DND-41 (cell line): Measurements from ENCODE around the gene ACSS1.
A peak's percentile ranks its signal among the peaks of the same experiment; 100 is the strongest.

Experiments
- ATAC-seq: fragments of 200-7000 bp; cut with Tn5 transposase; 3 replicates; pipeline ENCODE4 v1.9.1; 2021; ENCODE audit warnings: low read depth; ENCODE audit not compliant: insufficient read depth
- DNase-seq: peaks from one replicate; pipeline ENCODE4 v3.0.0-alpha.2; 2020
- H2AFZ ChIP-seq: 2 replicates; pipeline ENCODE4 v1.6.0; 2012; ENCODE audit warnings: low read depth, low read length
- H3K27ac ChIP-seq: 2 replicates; pipeline ENCODE4 v1.5.1; 2012; ENCODE audit warnings: low read length, inconsistent platforms
- H3K27me3 ChIP-seq: fragments of 200-600 bp; sonication (generic); 2 replicates; pipeline ENCODE4 v1.6.0; 2012; ENCODE audit warnings: low read length, mild to moderate bottlenecking, inconsistent platforms; ENCODE audit not compliant: insufficient read depth, poor library complexity
- H3K36me3 ChIP-seq: 2 replicates; pipeline ENCODE4 v1.5.1; 2012; ENCODE audit warnings: low read length, inconsistent platforms; ENCODE audit not compliant: insufficient read depth
- H3K4me1 ChIP-seq: 2 replicates; pipeline ENCODE4 v1.5.1; 2012; ENCODE audit warnings: mild to moderate bottlenecking, low read length; ENCODE audit not compliant: insufficient read depth
- H3K4me2 ChIP-seq: 2 replicates; pipeline ENCODE4 v1.6.0; 2012; ENCODE audit warnings: mild to moderate bottlenecking, moderate library complexity, low read length, inconsistent platforms; ENCODE audit not compliant: insufficient read depth
- H3K4me3 ChIP-seq, 2 experiments: fragments of 200-600 bp in 1 of 2; shearing (Covaris generic) in 1 of 2; 2 replicates each; pipeline ENCODE4 v1.5.1; 2012 to 2016; ENCODE audit warnings: inconsistent platforms in 2 of 2, low read length in 2 of 2, mild to moderate bottlenecking in 2 of 2, low read depth in 1 of 2, moderate library complexity in 1 of 2
- H3K79me2 ChIP-seq: 2 replicates; pipeline ENCODE4 v1.6.0; 2012; ENCODE audit warnings: low read length, inconsistent platforms; ENCODE audit not compliant: insufficient read depth
- H3K9ac ChIP-seq: 2 replicates; pipeline ENCODE4 v1.6.0; 2012; ENCODE audit warnings: low read depth, mild to moderate bottlenecking, inconsistent platforms, low read length, moderate library complexity
- H3K9me3 ChIP-seq: 2 replicates; pipeline ENCODE4 v1.5.1; 2012; ENCODE audit warnings: low read length, moderate library complexity, mild to moderate bottlenecking, inconsistent platforms; ENCODE audit not compliant: insufficient read depth, severe bottlenecking
- H4K20me1 ChIP-seq: 2 replicates; pipeline ENCODE4 v1.6.0; 2012; ENCODE audit warnings: low read length; ENCODE audit not compliant: insufficient read depth
- CTCF ChIP-seq: IDR thresholded peaks from 2 replicates; pipeline ENCODE4 v1.5.1; 2012; ENCODE audit warnings: borderline replicate concordance, low read length, moderate library complexity, mild to moderate bottlenecking; ENCODE audit not compliant: poor library complexity, severe bottlenecking; ENCODE audit errors: extremely low read depth
- EZH2 ChIP-seq: IDR thresholded peaks from 3 replicates; pipeline ENCODE4 v1.6.1; 2012; ENCODE audit warnings: borderline replicate concordance, low read depth, mild to moderate bottlenecking, moderate library complexity, low read length, inconsistent platforms; ENCODE audit not compliant: severe bottlenecking

ACSS1 gene

GRCh38 chr20:25054096-25054820, 3.7 kb downstream of the ACSS1 start:
- no peak overlapping the region for H3K9ac ChIP-seq
- H3K4me1 ChIP-seq, result peaks cover 47% of the 10 kb centered on the region
- no peaks in the 10 kb centered on the region for H3K9me3 ChIP-seq
- H3K79me2 ChIP-seq, result peaks cover 86% of the 10 kb centered on the region
- H3K4me2 ChIP-seq, result peak overlapping the region; percentile 94
- H4K20me1 ChIP-seq, result peaks cover 67% of the 10 kb centered on the region
- 0 out of 2 replicates have a peak overlapping the region, but pooled peaks have one; percentile 12 for H3K27ac ChIP-seq
- ATAC-seq (no peak), DNase-seq (no peak)
- peaks cover 37% of the 10 kb centered on the region for H3K36me3 ChIP-seq
- H3K4me3 ChIP-seq, result no peak overlapping the region
- TF ChIP-seq EZH2, result no peak
- TF ChIP-seq CTCF, result no peak
- no peak overlapping the region for H2AFZ ChIP-seq
- no peaks in the 10 kb centered on the region for H3K27me3 ChIP-seq

GRCh38 chr20:25053255-25054031, 4.5 kb downstream of the ACSS1 start:
- H3K36me3 ChIP-seq, result peaks cover 39% of the 10 kb centered on the region
- ATAC-seq, result no peak
- no peak overlapping the region for H2AFZ ChIP-seq
- H3K27me3 ChIP-seq, result no peaks in the 10 kb centered on the region
- TF ChIP-seq CTCF (no peak), EZH2 (no peak)
- no peak for DNase-seq
- H3K9ac ChIP-seq, result no peak overlapping the region
- no peak overlapping the region for H3K4me3 ChIP-seq
- peaks cover 94% of the 10 kb centered on the region for H3K79me2 ChIP-seq
- H3K4me2 ChIP-seq, result peak overlapping the region; percentile 3; the same call in 1 of the 2 replicates
- no peak overlapping the region for H3K27ac ChIP-seq
- peaks cover 74% of the 10 kb centered on the region for H4K20me1 ChIP-seq
- H3K4me1 ChIP-seq, result peaks cover 38% of the 10 kb centered on the region
- no peaks in the 10 kb centered on the region for H3K9me3 ChIP-seq

GRCh38 chr20:25052255-25053194, 5.4 kb downstream of the ACSS1 start:
- H3K4me2 ChIP-seq, result no peak overlapping the region
- DNase-seq, result no peak
- no peak overlapping the region for H3K27ac ChIP-seq
- H3K9ac ChIP-seq, result no peak overlapping the region
- H4K20me1 ChIP-seq, result peaks cover 82% of the 10 kb centered on the region
- H3K36me3 ChIP-seq, result peaks cover 48% of the 10 kb centered on the region
- no peaks in the 10 kb centered on the region for H3K27me3 ChIP-seq
- no peak for TF ChIP-seq CTCF
- TF ChIP-seq EZH2, result no peak
- no peak overlapping the region for H2AFZ ChIP-seq
- H3K9me3 ChIP-seq, result no peaks in the 10 kb centered on the region
- ATAC-seq, result no peak
- H3K79me2 ChIP-seq, result peaks cover 96% of the 10 kb centered on the region
- H3K4me1 ChIP-seq, result peaks cover 36% of the 10 kb centered on the region
- no peak overlapping the region for H3K4me3 ChIP-seq
